NCI-H345 treated with DMSO at 0.1 percent for 48 hours (cell line): ENCODE measurements around the gene VSTM2L.

Experiments
- DNase-seq: peaks from one replicate; lab custom pipeline; 2025; ENCODE audit not compliant: unreplicated experiment; lab: John Stamatoyannopoulos, UW

VSTM2L gene

DNA sequence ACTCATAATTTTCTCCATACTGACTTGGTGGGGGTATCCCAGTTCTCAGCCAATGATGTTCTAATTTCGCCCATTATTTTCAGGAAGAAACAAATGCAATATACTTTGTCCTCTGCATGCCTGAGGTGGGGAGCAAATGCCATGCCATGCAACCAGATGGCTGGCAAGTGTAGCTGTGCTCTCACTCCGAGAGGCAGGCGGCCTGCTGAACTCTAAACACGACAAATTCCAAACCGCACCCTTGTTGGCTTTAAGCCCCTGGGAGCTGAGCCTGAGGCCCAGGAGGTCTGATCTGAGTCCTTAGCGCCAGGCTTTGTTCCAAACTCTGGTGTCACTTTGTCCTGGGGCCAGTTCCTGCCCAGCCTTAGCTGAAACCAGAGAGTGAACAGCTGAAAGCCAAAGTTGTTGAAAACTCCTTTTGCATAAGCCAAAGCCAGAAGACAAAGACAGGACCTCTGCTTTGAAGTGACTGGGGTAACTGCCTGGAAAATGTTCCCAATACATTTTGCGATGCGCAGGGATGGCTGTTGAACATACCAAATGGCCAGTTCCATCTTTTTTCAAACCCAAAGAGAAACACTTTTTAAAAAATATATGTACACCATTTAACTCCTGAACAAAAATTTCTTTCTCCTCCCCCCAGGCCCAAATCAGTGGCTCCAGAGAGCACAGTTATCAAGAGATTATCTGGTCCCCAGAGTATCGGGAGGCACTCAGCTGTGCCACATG is 84.1 kb downstream of the VSTM2L start:
- no peak for DNase-seq

DNA sequence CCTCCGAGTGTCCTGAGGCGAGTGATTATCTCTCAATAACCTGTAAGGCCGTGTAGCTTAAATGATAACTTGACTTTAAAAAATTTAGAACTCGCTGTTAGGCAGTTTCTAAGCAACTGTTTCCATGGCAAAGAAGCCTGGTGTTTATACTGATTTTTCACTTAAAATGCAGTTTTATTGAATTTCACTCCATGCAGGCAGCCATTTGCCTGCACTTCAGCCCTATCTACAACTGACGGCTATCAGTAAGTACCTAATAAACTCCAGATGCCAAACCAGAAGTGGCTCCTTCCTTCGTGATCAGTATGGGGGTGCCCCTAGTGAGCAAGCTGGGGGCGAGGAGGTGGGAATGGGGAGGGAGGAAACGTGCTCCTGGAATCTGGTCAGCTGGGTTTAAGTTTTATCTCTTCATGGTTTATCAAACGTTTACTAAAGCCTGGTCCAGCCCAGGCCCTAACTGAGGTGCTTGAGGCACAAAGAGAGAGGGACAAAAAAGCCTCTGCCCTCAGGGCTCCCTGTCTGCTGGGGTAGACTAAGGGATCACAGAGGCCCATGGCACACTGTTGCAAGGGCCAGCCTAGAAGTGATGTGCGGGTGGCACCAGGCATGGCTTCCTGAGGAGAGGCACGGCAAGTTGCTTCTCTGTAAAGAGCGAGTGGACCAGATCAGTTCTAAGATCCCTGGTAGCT is 84.8 kb downstream of the VSTM2L start:
- no peak for DNase-seq

DNA sequence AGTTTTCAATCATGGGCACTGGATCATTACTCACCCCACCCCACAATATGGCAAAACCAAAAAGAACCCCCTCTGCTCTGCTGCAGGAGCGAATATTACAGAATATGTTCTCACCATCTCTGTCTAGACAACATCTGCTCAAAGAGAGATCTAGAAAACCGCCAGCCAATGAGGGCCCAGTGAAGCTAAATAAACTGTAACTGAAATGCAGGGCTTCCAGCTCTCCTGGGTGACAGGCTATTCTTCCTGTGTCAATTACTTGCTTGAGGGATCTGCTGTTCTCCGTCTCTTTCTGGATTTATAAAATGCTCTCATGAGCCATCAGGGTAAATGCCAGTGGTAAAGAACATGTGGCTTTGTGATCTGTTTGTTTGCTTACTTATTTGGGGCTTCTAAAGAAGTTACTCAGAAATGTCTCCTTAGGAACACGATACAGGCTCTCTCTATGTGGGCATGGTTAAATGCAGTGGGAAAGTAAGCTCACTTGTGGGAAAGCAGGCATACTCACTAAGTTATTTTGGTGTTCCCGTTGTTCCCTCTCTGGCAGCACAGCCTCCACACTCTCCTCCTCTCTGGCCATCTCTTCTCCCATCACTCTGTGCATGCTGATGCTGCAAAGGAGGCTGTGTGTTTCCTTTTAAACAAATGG is 85.5 kb downstream of the VSTM2L start:
- DNase-seq = no peak

DNA sequence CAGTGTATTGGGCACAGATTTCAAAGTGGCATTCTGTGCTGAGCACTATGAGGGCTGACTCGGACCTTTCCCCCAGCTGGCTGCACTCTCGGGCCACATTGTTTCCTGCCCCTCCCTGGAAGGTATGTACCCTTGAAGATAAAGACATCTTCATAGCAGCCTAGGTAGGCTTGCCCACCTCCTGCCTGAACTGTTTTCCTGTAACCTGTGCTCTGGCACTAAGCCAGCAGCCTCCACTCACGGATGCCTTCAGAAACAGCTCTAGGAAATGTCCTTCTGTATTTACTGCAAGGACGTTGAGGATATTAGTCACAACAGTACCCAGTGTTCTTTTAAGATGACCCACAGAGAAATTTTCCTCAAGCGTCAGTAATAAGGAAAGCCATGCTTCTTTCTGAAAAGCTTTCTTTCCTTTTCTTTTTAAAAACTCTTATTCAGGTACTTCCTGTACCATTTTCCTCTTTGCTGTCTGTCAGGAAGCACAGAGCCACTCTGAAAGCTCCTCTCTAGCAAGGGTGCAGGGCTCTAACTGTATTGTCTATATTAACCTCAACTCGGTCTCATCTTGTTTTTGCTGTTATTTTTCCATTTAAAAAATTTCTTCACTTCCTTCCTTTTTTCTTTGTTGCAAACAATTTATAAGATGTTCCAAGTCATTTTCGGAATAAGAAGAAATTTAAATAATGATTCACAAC is 86.8 kb downstream of the VSTM2L start:
- no peak for DNase-seq

DNA sequence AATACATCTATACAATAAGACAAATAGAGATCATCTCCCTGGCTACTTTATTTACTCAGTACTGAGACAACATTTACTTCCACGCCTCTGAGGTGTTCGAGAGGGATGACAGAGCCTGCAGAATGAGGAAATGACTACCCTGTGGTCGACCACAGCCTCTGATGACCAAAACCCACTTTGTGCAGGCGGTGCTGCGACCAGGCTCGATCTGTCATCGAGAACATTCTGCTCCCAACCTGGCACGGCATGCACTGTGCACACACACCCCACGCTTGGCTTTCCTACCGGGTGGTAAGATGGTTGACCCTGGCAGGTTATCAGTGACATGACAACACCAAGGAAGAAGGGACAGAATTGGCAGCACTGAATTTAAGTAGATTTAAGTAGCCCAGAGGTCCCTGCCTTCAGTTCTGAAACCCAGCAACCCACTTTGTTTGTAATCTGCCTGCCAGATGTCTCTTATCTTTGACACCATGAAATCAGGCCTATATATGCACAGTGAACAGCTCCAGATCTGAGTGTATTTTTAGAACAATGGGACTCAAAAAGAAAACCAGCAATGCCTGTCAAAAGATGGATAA is 87.7 kb downstream of the VSTM2L start:
- DNase-seq = no peak

DNA sequence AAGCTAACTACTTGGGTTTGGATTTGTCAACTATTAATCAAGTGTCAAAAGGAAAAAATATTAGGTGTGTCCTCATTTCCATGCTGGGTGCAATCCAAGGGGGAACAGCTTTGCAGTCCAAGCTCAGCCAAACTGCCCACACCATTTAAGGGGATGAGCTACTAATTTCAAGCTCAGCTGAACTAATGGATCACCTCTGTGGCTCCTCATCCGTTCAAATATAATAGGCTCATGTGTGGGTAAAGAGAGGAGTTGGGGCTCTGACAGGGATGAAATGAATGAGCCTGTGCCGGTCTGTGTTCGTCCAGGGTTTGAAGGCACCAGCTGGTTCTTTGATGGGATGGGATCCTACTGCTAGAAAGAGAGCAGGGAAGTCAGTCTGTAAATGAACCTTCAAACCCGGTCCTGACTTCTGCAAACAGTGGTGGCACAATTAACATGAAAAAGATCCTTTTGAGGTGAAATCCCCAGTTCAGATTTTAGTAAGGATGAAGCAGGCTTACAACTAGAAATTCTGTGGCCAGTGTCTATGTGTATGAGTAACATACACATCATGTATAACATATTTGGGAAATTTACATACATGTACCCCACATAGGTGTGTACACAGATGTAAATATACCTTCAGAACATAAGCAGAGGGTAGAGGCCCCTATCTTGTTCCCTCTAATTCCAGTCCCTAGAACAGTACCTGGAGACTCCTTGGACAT is 88.4 kb downstream of the VSTM2L start:
- no peak for DNase-seq

DNA sequence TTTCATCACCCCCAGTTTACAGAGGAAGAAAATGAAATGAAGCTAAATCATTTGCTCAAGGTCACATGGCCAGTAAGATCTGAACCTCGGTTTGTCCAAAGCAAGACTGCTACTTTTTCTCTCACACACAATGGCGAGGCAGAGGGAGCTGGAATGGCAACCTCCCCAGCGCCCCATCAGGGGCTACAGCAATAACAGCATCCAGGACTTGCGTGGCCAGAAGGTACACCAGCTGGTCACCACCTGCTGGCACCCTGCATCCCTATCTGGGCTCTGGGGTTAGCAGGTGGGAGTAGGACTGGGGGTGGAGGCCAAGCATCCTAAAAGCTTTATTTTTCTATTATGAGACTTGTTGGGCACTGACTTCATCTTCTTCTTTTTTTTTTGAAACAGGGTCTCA is 89.0 kb downstream of the VSTM2L start:
- DNase-seq = no peak

DNA sequence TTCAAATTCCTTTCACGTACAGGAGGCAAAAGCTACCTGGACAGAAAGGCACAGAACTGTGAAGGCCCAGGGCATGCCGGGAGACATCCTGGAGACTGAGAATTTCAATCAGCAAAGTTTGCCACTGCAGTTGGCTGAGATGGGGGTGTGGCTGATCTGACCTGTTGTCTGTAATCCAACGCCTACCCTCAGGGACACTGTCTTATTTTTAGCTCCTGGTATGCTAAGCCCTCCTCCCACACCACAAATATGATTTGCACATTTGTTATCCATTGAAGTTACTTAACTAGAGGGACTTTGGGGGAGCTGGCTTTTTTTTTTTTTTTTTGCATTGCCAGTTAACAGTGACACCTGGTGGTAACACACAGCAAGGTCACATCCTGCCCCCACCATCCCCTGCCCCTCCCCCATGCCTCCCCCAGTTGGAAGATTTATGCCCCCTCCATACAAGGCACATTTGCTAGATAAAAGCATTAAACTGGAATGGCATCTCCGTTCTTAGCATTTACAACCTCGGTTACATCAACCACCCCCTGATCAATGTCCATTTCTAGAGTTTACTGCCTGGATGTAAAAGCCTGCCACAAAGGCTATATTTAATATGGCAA is 90.0 kb downstream of the VSTM2L start:
- no peak for DNase-seq

DNA sequence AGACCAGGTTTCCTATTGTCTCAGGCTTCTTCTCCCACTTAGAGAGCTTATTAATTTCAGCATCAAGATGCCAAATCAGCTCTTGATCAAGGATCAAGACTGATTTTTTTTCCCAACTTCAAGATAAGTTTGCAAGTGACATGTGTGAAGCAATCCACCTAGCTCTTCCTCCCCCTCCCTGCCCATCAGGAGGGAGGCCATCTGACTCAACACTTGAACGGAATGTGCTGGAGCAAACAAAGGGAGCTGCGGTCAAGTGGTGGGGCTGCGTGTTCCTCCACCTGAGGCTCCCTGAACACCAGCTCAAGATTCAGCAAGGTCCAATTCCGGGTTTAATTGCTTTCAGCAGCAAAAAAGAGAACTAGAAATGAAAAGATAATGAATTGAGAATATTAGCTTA is 91.6 kb downstream of the VSTM2L start:
- no peak for DNase-seq
